ENCODE data around the gene SBNO1.

SBNO1 gene

DNA sequence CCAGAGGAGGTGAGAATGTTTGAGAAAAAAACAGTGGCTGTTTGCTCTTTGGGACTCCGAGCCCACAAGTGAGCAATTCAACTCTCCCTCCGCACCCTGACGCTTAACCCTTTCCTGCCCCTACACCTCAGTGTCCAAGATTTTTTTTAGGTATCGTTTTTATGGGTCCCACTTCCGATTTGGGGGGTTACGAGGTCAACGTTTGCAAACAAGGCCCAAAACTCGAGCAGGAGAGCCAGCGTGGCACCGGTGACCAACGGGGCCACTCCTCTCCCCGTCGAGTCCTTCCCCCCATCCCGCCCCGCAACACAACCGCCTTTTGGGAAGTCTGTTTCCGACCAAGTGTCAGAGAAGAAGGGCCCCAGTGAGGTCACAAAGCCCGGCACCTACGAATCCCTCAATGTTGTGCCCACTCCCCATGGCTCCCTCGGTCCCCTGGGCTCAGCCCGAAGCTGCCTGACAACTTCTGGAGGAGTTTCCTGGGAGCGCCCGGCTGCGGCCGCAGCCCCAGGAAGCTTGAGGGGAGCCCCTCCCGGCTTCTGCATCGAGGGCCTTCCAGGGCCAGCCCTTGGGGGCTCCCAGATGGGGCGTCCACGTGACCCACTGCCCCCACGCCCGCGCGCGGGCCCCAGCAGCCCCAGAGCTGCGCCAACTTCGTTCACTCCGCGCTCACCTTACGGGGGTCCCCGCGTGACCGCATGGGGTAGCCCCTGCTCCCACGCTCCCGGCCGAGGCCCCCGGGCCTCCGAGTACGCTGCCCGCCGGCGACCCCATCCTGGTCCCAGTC, 94.2 kb downstream of the SBNO1 start (continued):
- TF ChIP-seq ZNF610 (tag by site-specific recombination; IDR thresholded peaks at IDR 0.05; ENCODE audit: borderline replicate concordance) = no peak
- TF ChIP-seq ZNF202 (tag by site-specific recombination; IDR thresholded peaks at IDR 0.05; ENCODE audit: borderline replicate concordance) = no peak
- no peak for TF ChIP-seq ZNF670 (tag by site-specific recombination; IDR thresholded peaks at IDR 0.05; ENCODE audit: low read depth)
- TF ChIP-seq SP7 (tag by site-specific recombination; IDR thresholded peaks at IDR 0.05) = no peak
- no peak for TF ChIP-seq HOXC10 (CRISPR knock-in tag; IDR thresholded peaks at IDR 0.05)
- TF ChIP-seq ZFP3 (tag by site-specific recombination; IDR thresholded peaks at IDR 0.05; ENCODE audit: low read depth) = no peak
- TF ChIP-seq ZNF677 (tag by site-specific recombination; IDR thresholded peaks at IDR 0.05) = no peak
- no peak for TF ChIP-seq ZNF394 (tag by site-specific recombination; IDR thresholded peaks at IDR 0.05; ENCODE audit: borderline replicate concordance)
- TF ChIP-seq ZNF585B (tag by site-specific recombination; IDR thresholded peaks at IDR 0.05) = no peak
- TF ChIP-seq ZNF398 (tag by site-specific recombination; IDR thresholded peaks at IDR 0.05) = peak; percentile 55; the same call in 1 of the 2 replicates
- TF ChIP-seq HOXA7 (CRISPR knock-in tag; IDR thresholded peaks at IDR 0.05; ENCODE audit: borderline replicate concordance) = no peak
- TF ChIP-seq TCF7L2 (IDR thresholded peaks at IDR 0.05; ENCODE audit: borderline replicate concordance, low read depth, low read length) = no peak
- TF ChIP-seq YY1 (tag by site-specific recombination; IDR thresholded peaks at IDR 0.05) = no peak
- TF ChIP-seq, protein P1, sequence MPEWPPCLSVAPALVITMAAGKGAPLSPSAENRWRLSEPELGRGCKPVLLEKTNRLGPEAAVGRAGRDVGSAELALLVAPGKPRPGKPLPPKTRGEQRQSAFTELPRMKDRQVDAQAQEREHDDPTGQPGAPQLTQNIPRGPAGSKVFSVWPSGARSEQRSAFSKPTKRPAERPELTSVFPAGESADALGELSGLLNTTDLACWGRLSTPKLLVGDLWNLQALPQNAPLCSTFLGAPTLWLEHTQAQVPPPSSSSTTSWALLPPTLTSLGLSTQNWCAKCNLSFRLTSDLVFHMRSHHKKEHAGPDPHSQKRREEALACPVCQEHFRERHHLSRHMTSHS (tag by site-specific recombination; IDR thresholded peaks at IDR 0.05) = no peak
- 0 out of 2 replicates have a peak, but pooled peaks have one; percentile 16 for TF ChIP-seq ZNF366 (tag by site-specific recombination; conservative IDR thresholded peaks at IDR 0.05)
- TF ChIP-seq, protein P2, sequence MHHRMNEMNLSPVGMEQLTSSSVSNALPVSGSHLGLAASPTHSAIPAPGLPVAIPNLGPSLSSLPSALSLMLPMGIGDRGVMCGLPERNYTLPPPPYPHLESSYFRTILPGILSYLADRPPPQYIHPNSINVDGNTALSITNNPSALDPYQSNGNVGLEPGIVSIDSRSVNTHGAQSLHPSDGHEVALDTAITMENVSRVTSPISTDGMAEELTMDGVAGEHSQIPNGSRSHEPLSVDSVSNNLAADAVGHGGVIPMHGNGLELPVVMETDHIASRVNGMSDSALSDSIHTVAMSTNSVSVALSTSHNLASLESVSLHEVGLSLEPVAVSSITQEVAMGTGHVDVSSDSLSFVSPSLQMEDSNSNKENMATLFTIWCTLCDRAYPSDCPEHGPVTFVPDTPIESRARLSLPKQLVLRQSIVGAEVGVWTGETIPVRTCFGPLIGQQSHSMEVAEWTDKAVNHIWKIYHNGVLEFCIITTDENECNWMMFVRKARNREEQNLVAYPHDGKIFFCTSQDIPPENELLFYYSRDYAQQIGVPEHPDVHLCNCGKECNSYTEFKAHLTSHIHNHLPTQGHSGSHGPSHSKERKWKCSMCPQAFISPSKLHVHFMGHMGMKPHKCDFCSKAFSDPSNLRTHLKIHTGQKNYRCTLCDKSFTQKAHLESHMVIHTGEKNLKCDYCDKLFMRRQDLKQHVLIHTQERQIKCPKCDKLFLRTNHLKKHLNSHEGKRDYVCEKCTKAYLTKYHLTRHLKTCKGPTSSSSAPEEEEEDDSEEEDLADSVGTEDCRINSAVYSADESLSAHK (tag by site-specific recombination; IDR thresholded peaks at IDR 0.05) = no peak
- TF ChIP-seq KLF10 (tag by site-specific recombination; IDR thresholded peaks at IDR 0.05) = no peak
- no peak for TF ChIP-seq ZNF23 (tag by site-specific recombination; IDR thresholded peaks at IDR 0.05; ENCODE audit: borderline replicate concordance)
- no peak for TF ChIP-seq GFI1B (tag by site-specific recombination; IDR thresholded peaks at IDR 0.05)
- TF ChIP-seq, protein P3, sequence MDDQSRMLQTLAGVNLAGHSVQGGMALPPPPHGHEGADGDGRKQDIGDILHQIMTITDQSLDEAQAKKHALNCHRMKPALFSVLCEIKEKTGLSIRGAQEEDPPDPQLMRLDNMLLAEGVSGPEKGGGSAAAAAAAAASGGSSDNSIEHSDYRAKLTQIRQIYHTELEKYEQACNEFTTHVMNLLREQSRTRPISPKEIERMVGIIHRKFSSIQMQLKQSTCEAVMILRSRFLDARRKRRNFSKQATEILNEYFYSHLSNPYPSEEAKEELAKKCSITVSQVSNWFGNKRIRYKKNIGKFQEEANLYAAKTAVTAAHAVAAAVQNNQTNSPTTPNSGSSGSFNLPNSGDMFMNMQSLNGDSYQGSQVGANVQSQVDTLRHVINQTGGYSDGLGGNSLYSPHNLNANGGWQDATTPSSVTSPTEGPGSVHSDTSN (CRISPR knock-in tag; IDR thresholded peaks at IDR 0.05) = no peak
- TF ChIP-seq FEZF1 (tag by site-specific recombination; IDR thresholded peaks at IDR 0.05) = peak; percentile 86
- TF ChIP-seq, protein P4, sequence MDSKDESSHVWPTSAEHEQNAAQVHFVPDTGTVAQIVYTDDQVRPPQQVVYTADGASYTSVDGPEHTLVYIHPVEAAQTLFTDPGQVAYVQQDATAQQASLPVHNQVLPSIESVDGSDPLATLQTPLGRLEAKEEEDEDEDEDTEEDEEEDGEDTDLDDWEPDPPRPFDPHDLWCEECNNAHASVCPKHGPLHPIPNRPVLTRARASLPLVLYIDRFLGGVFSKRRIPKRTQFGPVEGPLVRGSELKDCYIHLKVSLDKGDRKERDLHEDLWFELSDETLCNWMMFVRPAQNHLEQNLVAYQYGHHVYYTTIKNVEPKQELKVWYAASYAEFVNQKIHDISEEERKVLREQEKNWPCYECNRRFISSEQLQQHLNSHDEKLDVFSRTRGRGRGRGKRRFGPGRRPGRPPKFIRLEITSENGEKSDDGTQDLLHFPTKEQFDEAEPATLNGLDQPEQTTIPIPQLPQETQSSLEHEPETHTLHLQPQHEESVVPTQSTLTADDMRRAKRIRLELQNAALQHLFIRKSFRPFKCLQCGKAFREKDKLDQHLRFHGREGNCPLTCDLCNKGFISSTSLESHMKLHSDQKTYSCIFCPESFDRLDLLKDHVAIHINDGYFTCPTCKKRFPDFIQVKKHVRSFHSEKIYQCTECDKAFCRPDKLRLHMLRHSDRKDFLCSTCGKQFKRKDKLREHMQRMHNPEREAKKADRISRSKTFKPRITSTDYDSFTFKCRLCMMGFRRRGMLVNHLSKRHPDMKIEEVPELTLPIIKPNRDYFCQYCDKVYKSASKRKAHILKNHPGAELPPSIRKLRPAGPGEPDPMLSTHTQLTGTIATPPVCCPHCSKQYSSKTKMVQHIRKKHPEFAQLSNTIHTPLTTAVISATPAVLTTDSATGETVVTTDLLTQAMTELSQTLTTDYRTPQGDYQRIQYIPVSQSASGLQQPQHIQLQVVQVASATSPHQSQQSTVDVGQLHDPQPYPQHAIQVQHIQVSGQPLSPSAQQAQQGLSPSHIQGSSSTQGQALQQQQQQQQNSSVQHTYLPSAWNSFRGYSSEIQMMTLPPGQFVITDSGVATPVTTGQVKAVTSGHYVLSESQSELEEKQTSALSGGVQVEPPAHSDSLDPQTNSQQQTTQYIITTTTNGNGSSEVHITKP (tag by site-specific recombination; IDR thresholded peaks at IDR 0.05) = no peak
- no peak; the same call in 1 of the 2 replicates for TF ChIP-seq ZNF146 (tag by site-specific recombination; IDR thresholded peaks at IDR 0.05)
- TF ChIP-seq HOXD13 (CRISPR knock-in tag; IDR thresholded peaks at IDR 0.05; ENCODE audit: borderline replicate concordance) = no peak
- no peak for TF ChIP-seq REPIN1 (tag by site-specific recombination; IDR thresholded peaks at IDR 0.05; ENCODE audit: low read depth)
- no peak for TF ChIP-seq ZNF2 (tag by site-specific recombination; IDR thresholded peaks at IDR 0.05)
- TF ChIP-seq ZNF768 (tag by site-specific recombination; IDR thresholded peaks at IDR 0.05) = no peak
- peak; percentile 33 for TF ChIP-seq KLF8 (tag by site-specific recombination; IDR thresholded peaks at IDR 0.05)
- TF ChIP-seq ZNF169 (tag by site-specific recombination; IDR thresholded peaks at IDR 0.05) = no peak
- TF ChIP-seq, protein P5, sequence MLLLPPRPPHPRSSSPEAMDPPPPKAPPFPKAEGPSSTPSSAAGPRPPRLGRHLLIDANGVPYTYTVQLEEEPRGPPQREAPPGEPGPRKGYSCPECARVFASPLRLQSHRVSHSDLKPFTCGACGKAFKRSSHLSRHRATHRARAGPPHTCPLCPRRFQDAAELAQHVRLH (tag by site-specific recombination; IDR thresholded peaks at IDR 0.05) = no peak
- TF ChIP-seq KLF1 (tag by site-specific recombination; IDR thresholded peaks at IDR 0.05) = no peak

Data from HEK293 (cell line).